Chondrocyte (in vitro differentiated cells): Measurements from ENCODE around the gene LFNG. TPM values are rescaled to one million over a fixed set of nuclear protein-coding genes. Genes with fewer than 3 reads are reported as not detected.

Experiments
- DNase-seq: peaks from one replicate; pipeline ENCODE4 v3.0.0; 2021; ENCODE audit warnings: mixed read lengths, low spot score
- H3K27ac Mint-ChIP-seq: one replicate; pipeline ENCODE4 v1.8.0; 2021; ENCODE audit warnings: mild to moderate bottlenecking, moderate library complexity, mixed read lengths; ENCODE audit not compliant: unreplicated experiment
- H3K27me3 Mint-ChIP-seq: 2 replicates; pipeline ENCODE4 v1.8.0; 2021; ENCODE audit warnings: low read depth, mixed read lengths
- H3K36me3 Mint-ChIP-seq: 2 replicates; pipeline ENCODE4 v1.8.0; 2021; ENCODE audit warnings: low read depth, mixed read lengths
- H3K4me1 Mint-ChIP-seq: 2 replicates; pipeline ENCODE4 v1.8.0; 2021; ENCODE audit warnings: low read depth, mild to moderate bottlenecking, mixed read lengths
- H3K4me3 Mint-ChIP-seq: one replicate; pipeline ENCODE4 v1.8.0; 2021; ENCODE audit warnings: mild to moderate bottlenecking, moderate library complexity, mixed read lengths; ENCODE audit not compliant: unreplicated experiment
- H3K9me3 Mint-ChIP-seq: 2 replicates; pipeline ENCODE4 v1.8.0; 2021; ENCODE audit warnings: low read depth, mixed read lengths
- CTCF ChIP-seq: fragments of 200-600 bp; sonication (generic); IDR thresholded peaks from 2 replicates; pipeline ENCODE4 v1.5.0; 2021; ENCODE audit warnings: antibody characterized with exemption, mild to moderate bottlenecking, moderate library complexity
- total RNA-seq: library from RNA; stranded (reverse); gene quantifications from 3 replicates; pipeline ENCODE4 v1.2.1, GENCODE V29; 2021

LFNG gene
- total RNA-seq, 1 donor from 2014 or later, result 39.9 TPM

- Mint-ChIP-seq H3K4me3 (no peak overlapping the region), H3K9me3 (no peaks in the 10 kb centered on the region), H3K36me3 (no peaks in the 10 kb centered on the region), H3K4me1 (peaks cover 22% of the 10 kb centered on the region), H3K27ac (no peak overlapping the region), H3K27me3 (no peaks in the 10 kb centered on the region)
- no peak for TF ChIP-seq CTCF
- no peak for DNase-seq
These were observed 10.2 kb upstream of the LFNG start for GRCh38 chr7:2509298-2509906.

GRCh38 chr7:2510130-2510776, 9.3 kb upstream of the LFNG start:
- no peak for TF ChIP-seq CTCF
- no peaks in the 10 kb centered on the region for H3K36me3 Mint-ChIP-seq
- no peak for DNase-seq
- no peak overlapping the region for H3K4me3 Mint-ChIP-seq
- H3K9me3 Mint-ChIP-seq, result no peaks in the 10 kb centered on the region
- H3K27me3 Mint-ChIP-seq, result no peaks in the 10 kb centered on the region
- H3K27ac Mint-ChIP-seq, result no peak overlapping the region
- peaks cover 22% of the 10 kb centered on the region for H3K4me1 Mint-ChIP-seq

GRCh38 chr7:2510909-2511768, 8.4 kb upstream of the LFNG start:
- Mint-ChIP-seq H3K27ac (no peak overlapping the region), H3K4me1 (peaks cover 29% of the 10 kb centered on the region), H3K27me3 (no peaks in the 10 kb centered on the region), H3K9me3 (no peaks in the 10 kb centered on the region), H3K4me3 (no peak overlapping the region), H3K36me3 (no peaks in the 10 kb centered on the region)
- no peak for DNase-seq
- no peak for TF ChIP-seq CTCF

DNA sequence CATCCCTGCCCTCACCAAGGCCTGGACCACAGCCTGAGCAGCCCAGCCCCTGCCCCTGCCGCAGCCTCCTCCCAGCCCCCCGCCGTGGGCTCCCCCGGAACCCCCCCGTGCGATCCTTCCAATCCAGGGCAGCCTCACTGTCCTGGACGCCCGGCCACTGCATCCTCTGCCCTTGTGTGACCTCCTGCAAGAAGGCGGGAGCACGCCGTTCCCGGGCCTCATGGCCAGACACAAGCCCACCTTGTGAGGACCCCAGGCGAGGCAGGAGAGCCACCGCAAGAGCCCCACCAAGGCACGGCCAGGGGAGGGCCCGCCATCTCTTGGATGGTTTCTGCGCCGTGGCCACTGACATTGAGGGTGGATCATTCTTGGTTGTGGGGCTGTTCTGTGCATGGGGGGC, 7.8 kb upstream of the LFNG start:
- no peak for TF ChIP-seq CTCF
- H3K4me3 Mint-ChIP-seq, result no peak overlapping the region
- no peaks in the 10 kb centered on the region for H3K27me3 Mint-ChIP-seq
- no peaks in the 10 kb centered on the region for H3K9me3 Mint-ChIP-seq
- H3K36me3 Mint-ChIP-seq, result no peaks in the 10 kb centered on the region
- DNase-seq, result no peak
- H3K27ac Mint-ChIP-seq, result no peak overlapping the region
- peaks cover 36% of the 10 kb centered on the region for H3K4me1 Mint-ChIP-seq

DNA sequence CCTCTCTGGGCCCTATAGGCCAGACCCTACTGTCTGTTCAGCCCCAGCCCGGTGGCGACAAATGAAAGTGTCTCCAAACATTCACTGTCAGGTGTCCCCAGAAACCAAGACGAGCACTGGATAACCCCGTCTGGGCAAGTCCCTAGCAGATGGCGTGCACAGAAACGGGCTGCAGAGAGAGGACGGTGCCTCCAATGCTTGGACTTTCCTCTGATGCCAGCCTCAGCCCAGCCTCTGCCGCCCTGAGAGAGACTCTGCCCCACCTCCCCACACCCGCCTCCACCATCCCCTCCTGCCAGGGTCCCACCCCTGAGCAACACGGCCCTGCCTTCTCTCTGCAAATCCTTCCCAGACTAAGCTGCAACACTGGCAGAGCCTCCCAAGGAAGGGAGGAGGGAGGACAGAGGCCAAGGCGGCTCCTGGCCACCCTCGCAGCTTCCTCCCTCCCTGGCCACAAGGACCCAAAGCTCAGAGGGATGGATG, 7.4 kb upstream of the LFNG start:
- H3K4me3 Mint-ChIP-seq, result no peak overlapping the region
- TF ChIP-seq CTCF, result no peak
- H3K4me1 Mint-ChIP-seq, result peaks cover 40% of the 10 kb centered on the region
- no peaks in the 10 kb centered on the region for H3K9me3 Mint-ChIP-seq
- H3K27me3 Mint-ChIP-seq, result no peaks in the 10 kb centered on the region
- no peak for DNase-seq
- H3K27ac Mint-ChIP-seq, result no peak overlapping the region
- H3K36me3 Mint-ChIP-seq, result no peaks in the 10 kb centered on the region
